GM23338 (cell line): ENCODE results near the gene CCBE1. TPM values are rescaled to one million over a fixed set of nuclear protein-coding genes. Genes with fewer than 3 reads are reported as not detected.

Experiments
- ATAC-seq: fragments of 200-7000 bp; cut with Tn5 transposase; 3 replicates; pipeline ENCODE4 v1.9.1; 2020
- DNase-seq: peaks from one replicate; pipeline ENCODE4 v3.0.0-alpha.2; 2015; ENCODE audit warnings: low spot score
- H2AFZ ChIP-seq: fragments of 200-600 bp; sonication (generic); 2 replicates; pipeline ENCODE4 v1.8.0; 2016; ENCODE audit warnings: antibody characterized with exemption, mild to moderate bottlenecking, moderate library complexity
- H3F3A ChIP-seq: fragments of 200-600 bp; sonication (generic); replicated peaks from 2 replicates; pipeline ENCODE4 v1.8.0; 2017; ENCODE audit warnings: antibody characterized with exemption, mixed run types, low read depth
- H3K27ac ChIP-seq: fragments of 200-600 bp; sonication (generic); 2 replicates; pipeline ENCODE4 v1.6.1; 2016; ENCODE audit warnings: low read depth
- H3K27me3 ChIP-seq: fragments of 200-600 bp; sonication (generic); 2 replicates; pipeline ENCODE4 v1.8.0; 2016; ENCODE audit warnings: mild to moderate bottlenecking, mixed run types, moderate library complexity; ENCODE audit not compliant: insufficient read depth
- H3K36me3 ChIP-seq: fragments of 200-600 bp; sonication (generic); 2 replicates; pipeline ENCODE4 v1.8.0; 2016; ENCODE audit warnings: mild to moderate bottlenecking; ENCODE audit not compliant: insufficient read depth
- H3K4me1 ChIP-seq: fragments of 200-600 bp; sonication (generic); 2 replicates; pipeline ENCODE4 v1.8.0; 2016; ENCODE audit warnings: mild to moderate bottlenecking, moderate library complexity; ENCODE audit not compliant: insufficient read depth
- H3K4me2 ChIP-seq: fragments of 200-600 bp; sonication (generic); 2 replicates; pipeline ENCODE4 v1.7.1; 2017; ENCODE audit warnings: mixed run types
- H3K4me3 ChIP-seq: fragments of 200-600 bp; sonication (generic); 2 replicates; pipeline ENCODE4 v1.6.1; 2016; ENCODE audit warnings: mixed run types
- H3K79me2 ChIP-seq: fragments of 200-600 bp; sonication (generic); replicated peaks from 2 replicates; pipeline ENCODE4 v1.8.0; 2017; ENCODE audit warnings: mild to moderate bottlenecking; ENCODE audit not compliant: insufficient read depth
- H3K9me2 ChIP-seq: fragments of 200-600 bp; sonication (generic); 2 replicates; pipeline ENCODE4 v1.8.0; 2017; ENCODE audit not compliant: insufficient read depth
- H4K20me1 ChIP-seq: fragments of 200-600 bp; sonication (generic); replicated peaks from 2 replicates; pipeline ENCODE4 v1.8.0; 2017; ENCODE audit warnings: mild to moderate bottlenecking; ENCODE audit not compliant: insufficient read depth
- H3K27ac Mint-ChIP-seq: 2 replicates; pipeline ENCODE4 v1.8.0; 2020; ENCODE audit warnings: inconsistent platforms, mild to moderate bottlenecking, moderate library complexity, mixed read lengths
- H3K27me3 Mint-ChIP-seq: 3 replicates; pipeline ENCODE4 v1.8.0; 2022; ENCODE audit warnings: low read depth, mild to moderate bottlenecking, moderate library complexity, mixed read lengths, inconsistent platforms; ENCODE audit not compliant: insufficient read depth, poor library complexity
- H3K36me3 Mint-ChIP-seq: 3 replicates; pipeline ENCODE4 v1.8.0; 2021; ENCODE audit warnings: low read depth, mild to moderate bottlenecking, inconsistent platforms, moderate library complexity, mixed read lengths
- H3K4me1 Mint-ChIP-seq: 3 replicates; pipeline ENCODE4 v1.8.0; 2020; ENCODE audit warnings: mild to moderate bottlenecking, inconsistent platforms, mixed read lengths
- H3K4me3 Mint-ChIP-seq: 3 replicates; pipeline ENCODE4 v1.8.0; 2021; ENCODE audit warnings: moderate library complexity, mild to moderate bottlenecking, inconsistent platforms, mixed read lengths
- H3K9me3 Mint-ChIP-seq: 3 replicates; pipeline ENCODE4 v1.8.0; 2020; ENCODE audit warnings: moderate library complexity, mild to moderate bottlenecking, inconsistent platforms, mixed read lengths
- CREB1 ChIP-seq: fragments of 250-450 bp; sonication (Bioruptor Pico); IDR thresholded peaks from 2 replicates; pipeline ENCODE4 v1.5.0; 2020; ENCODE audit warnings: low read depth, mild to moderate bottlenecking, moderate library complexity
- EZH2 ChIP-seq: fragments of 200-600 bp; sonication (generic); IDR thresholded peaks from one replicate; pipeline ENCODE4 v1.8.0; 2017; ENCODE audit warnings: antibody characterized with exemption, mild to moderate bottlenecking, low read depth; ENCODE audit not compliant: unreplicated experiment
- EZH2phosphoT487 ChIP-seq: fragments of 200-600 bp; sonication (generic); IDR thresholded peaks from one replicate; pipeline ENCODE4 v1.8.1; 2018; ENCODE audit warnings: antibody characterized with exemption; ENCODE audit not compliant: unreplicated experiment
- JUNB ChIP-seq: IDR thresholded peaks from one replicate; pipeline ENCODE4 v1.6.1; 2016; ENCODE audit warnings: antibody characterized with exemption; ENCODE audit not compliant: unreplicated experiment
- NANOG ChIP-seq: IDR thresholded peaks from 2 replicates; pipeline ENCODE4 v1.6.1; 2016; ENCODE audit warnings: antibody characterized with exemption, borderline replicate concordance
- POLR2AphosphoS5 ChIP-seq: IDR thresholded peaks from 2 replicates; pipeline ENCODE4 v1.6.1; 2016; ENCODE audit warnings: antibody characterized with exemption, low read depth
- STAT1 ChIP-seq: IDR thresholded peaks from one replicate; pipeline ENCODE4 v1.6.1; 2016; ENCODE audit warnings: antibody characterized with exemption; ENCODE audit not compliant: unreplicated experiment
- ZNF114 ChIP-seq: fragments of 250-450 bp; sonication (Bioruptor Pico); IDR thresholded peaks from 2 replicates; pipeline ENCODE4 v1.5.0; 2020; ENCODE audit warnings: mild to moderate bottlenecking, moderate library complexity
- ZNF331 ChIP-seq: fragments of 250-450 bp; sonication (Bioruptor Pico); IDR thresholded peaks from 2 replicates; pipeline ENCODE4 v1.5.0; 2020; ENCODE audit warnings: low read depth, mild to moderate bottlenecking, moderate library complexity
- polyA plus RNA-seq: library from polyadenylated mRNA; unstranded; fragments of >200 nt; fragmentation: Nextera tagmentation; extraction: Ambion mirVana; gene quantifications from 2 replicates; pipeline ENCODE4 v1.2.1, GENCODE V29; 2016
- total RNA-seq: library from RNA; depleted of rRNA; stranded (reverse); fragments of >200 nt; shearing (Covaris generic); gene quantifications from 2 replicates; pipeline ENCODE4 v1.2.3, GENCODE V29; 2014
- TF ChIP-seq, protein P1 (sequence below): fragments of 250-450 bp; sonication (Bioruptor Pico); IDR thresholded peaks from 2 replicates; pipeline ENCODE4 v1.5.0; 2020; ENCODE audit warnings: mild to moderate bottlenecking, moderate library complexity
- TF ChIP-seq, protein P2 (sequence below): IDR thresholded peaks from 2 replicates; pipeline ENCODE4 v1.6.1; 2016; ENCODE audit warnings: antibody characterized with exemption
- TF ChIP-seq, protein P3 (sequence below), 2 experiments: fragments of 200-600 bp in 1 of 2; sonication (generic) in 1 of 2; conservative IDR thresholded peaks; 2 replicates each; pipeline versions ENCODE4 v1.5.1 to v1.6.1; 2016 to 2017; ENCODE audit warnings: antibody characterized with exemption in 2 of 2, low read depth in 2 of 2, mild to moderate bottlenecking in 2 of 2, moderate library complexity in 1 of 2

CCBE1 gene
- total and polyA plus RNA-seq, 2 experiments from 2014 or later, result 2.1 to 2.6 TPM

DNA sequence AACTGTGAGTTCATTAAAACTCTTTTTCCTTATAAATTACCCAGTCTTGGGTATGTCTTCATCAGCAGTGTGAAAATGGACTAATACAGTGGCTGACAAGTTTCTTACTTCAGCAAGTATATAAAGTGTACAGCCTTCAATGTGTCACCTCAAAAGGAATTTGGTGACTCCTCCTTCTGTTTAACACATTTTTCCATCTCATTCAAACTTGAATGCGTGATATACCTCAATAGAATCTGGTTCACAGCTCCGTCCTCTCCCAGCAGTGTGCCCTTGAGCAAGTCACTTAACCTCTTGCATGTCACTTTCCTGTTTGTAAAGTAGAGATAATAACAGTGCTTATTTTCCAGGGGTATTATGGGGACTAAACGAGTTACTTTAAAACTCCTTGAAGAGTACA, 159.6 kb downstream of the CCBE1 start (continued):
- TF ChIP-seq, protein P1, sequence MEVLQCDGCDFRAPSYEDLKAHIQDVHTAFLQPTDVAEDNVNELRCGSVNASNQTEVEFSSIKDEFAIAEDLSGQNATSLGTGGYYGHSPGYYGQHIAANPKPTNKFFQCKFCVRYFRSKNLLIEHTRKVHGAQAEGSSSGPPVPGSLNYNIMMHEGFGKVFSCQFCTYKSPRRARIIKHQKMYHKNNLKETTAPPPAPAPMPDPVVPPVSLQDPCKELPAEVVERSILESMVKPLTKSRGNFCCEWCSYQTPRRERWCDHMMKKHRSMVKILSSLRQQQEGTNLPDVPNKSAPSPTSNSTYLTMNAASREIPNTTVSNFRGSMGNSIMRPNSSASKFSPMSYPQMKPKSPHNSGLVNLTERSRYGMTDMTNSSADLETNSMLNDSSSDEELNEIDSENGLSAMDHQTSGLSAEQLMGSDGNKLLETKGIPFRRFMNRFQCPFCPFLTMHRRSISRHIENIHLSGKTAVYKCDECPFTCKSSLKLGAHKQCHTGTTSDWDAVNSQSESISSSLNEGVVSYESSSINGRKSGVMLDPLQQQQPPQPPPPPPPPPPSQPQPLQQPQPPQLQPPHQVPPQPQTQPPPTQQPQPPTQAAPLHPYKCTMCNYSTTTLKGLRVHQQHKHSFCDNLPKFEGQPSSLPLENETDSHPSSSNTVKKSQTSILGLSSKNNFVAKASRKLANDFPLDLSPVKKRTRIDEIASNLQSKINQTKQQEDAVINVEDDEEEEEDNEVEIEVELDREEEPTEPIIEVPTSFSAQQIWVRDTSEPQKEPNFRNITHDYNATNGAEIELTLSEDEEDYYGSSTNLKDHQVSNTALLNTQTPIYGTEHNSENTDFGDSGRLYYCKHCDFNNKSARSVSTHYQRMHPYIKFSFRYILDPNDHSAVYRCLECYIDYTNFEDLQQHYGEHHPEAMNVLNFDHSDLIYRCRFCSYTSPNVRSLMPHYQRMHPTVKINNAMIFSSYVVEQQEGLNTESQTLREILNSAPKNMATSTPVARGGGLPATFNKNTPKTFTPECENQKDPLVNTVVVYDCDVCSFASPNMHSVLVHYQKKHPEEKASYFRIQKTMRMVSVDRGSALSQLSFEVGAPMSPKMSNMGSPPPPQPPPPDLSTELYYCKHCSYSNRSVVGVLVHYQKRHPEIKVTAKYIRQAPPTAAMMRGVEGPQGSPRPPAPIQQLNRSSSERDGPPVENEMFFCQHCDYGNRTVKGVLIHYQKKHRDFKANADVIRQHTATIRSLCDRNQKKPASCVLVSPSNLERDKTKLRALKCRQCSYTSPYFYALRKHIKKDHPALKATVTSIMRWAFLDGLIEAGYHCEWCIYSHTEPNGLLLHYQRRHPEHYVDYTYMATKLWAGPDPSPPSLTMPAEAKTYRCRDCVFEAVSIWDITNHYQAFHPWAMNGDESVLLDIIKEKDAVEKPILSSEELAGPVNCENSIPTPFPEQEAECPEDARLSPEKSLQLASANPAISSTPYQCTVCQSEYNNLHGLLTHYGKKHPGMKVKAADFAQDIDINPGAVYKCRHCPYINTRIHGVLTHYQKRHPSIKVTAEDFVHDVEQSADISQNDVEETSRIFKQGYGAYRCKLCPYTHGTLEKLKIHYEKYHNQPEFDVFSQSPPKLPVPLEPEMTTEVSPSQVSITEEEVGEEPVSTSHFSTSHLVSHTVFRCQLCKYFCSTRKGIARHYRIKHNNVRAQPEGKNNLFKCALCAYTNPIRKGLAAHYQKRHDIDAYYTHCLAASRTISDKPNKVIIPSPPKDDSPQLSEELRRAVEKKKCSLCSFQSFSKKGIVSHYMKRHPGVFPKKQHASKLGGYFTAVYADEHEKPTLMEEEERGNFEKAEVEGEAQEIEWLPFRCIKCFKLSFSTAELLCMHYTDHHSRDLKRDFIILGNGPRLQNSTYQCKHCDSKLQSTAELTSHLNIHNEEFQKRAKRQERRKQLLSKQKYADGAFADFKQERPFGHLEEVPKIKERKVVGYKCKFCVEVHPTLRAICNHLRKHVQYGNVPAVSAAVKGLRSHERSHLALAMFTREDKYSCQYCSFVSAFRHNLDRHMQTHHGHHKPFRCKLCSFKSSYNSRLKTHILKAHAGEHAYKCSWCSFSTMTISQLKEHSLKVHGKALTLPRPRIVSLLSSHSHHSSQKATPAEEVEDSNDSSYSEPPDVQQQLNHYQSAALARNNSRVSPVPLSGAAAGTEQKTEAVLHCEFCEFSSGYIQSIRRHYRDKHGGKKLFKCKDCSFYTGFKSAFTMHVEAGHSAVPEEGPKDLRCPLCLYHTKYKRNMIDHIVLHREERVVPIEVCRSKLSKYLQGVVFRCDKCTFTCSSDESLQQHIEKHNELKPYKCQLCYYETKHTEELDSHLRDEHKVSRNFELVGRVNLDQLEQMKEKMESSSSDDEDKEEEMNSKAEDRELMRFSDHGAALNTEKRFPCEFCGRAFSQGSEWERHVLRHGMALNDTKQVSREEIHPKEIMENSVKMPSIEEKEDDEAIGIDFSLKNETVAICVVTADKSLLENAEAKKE, result no peak
- TF ChIP-seq, protein P2, sequence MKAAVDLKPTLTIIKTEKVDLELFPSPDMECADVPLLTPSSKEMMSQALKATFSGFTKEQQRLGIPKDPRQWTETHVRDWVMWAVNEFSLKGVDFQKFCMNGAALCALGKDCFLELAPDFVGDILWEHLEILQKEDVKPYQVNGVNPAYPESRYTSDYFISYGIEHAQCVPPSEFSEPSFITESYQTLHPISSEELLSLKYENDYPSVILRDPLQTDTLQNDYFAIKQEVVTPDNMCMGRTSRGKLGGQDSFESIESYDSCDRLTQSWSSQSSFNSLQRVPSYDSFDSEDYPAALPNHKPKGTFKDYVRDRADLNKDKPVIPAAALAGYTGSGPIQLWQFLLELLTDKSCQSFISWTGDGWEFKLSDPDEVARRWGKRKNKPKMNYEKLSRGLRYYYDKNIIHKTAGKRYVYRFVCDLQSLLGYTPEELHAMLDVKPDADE, result no peak
- TF ChIP-seq EZH2 (no peak), JUNB (no peak), STAT1 (no peak), ZNF331 (CRISPR knock-in tag) (no peak)

DNA sequence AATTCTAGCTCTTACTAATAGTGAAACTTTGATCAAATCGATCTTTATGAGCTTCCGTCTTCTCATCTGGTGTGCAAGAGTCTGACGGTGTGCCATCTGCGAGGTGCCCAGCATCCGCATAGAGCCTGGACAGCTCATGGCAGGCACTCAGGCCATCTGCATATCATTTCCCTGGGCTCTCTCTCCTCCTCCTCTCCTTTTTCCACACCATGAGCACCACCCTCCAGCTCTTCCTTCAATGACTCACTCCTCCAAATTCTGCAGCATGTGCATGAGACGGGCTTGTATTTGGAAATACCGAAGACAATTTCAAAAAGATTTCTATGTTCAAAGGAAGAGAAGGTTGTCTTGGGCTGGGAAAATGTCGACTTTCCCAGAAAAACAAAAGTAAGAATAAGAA, 161.1 kb downstream of the CCBE1 start:
- no peak for DNase-seq
- Mint-ChIP-seq H3K4me3 (no peak overlapping the region), H3K9me3 (no peaks in the 10 kb centered on the region), H3K27ac (no peak overlapping the region), H3K27me3 (no peaks in the 10 kb centered on the region), H3K4me1 (no peaks in the 10 kb centered on the region), H3K36me3 (no peaks in the 10 kb centered on the region)
- Histone ChIP-seq H4K20me1 (no peaks in the 10 kb centered on the region), H3K4me1 (no peaks in the 10 kb centered on the region), H3K4me3 (no peak overlapping the region), H3K36me3 (no peaks in the 10 kb centered on the region), H3F3A (no peaks in the 10 kb centered on the region), H3K4me2 (no peak overlapping the region), H3K9me2 (peaks cover 3% of the 10 kb centered on the region), H3K27me3 (no peaks in the 10 kb centered on the region), H3K79me2 (no peaks in the 10 kb centered on the region), H3K27ac (no peak overlapping the region), H2AFZ (no peak overlapping the region)
- ATAC-seq, result no peak
- TF ChIP-seq ZNF114 (CRISPR knock-in tag), result no peak
- TF ChIP-seq NANOG, result no peak
- no peak for TF ChIP-seq STAT1
- TF ChIP-seq CREB1 (CRISPR knock-in tag), result no peak
- TF ChIP-seq, protein P3, sequence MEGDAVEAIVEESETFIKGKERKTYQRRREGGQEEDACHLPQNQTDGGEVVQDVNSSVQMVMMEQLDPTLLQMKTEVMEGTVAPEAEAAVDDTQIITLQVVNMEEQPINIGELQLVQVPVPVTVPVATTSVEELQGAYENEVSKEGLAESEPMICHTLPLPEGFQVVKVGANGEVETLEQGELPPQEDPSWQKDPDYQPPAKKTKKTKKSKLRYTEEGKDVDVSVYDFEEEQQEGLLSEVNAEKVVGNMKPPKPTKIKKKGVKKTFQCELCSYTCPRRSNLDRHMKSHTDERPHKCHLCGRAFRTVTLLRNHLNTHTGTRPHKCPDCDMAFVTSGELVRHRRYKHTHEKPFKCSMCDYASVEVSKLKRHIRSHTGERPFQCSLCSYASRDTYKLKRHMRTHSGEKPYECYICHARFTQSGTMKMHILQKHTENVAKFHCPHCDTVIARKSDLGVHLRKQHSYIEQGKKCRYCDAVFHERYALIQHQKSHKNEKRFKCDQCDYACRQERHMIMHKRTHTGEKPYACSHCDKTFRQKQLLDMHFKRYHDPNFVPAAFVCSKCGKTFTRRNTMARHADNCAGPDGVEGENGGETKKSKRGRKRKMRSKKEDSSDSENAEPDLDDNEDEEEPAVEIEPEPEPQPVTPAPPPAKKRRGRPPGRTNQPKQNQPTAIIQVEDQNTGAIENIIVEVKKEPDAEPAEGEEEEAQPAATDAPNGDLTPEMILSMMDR (conservative IDR thresholded peaks at IDR 0.05; ENCODE audit: low read depth in 2 of 2), result no peak
- TF ChIP-seq JUNB, result no peak
- TF ChIP-seq ZNF331 (CRISPR knock-in tag), result no peak
- no peak for TF ChIP-seq EZH2
- no peak for TF ChIP-seq EZH2phosphoT487
- no peak for TF ChIP-seq POLR2AphosphoS5
- TF ChIP-seq, protein P2, result no peak
